Measurements from ENCODE around the gene CDK2AP2.

CDK2AP2 gene

GRCh38 chr11:67457453-67457852 is 50.5 kb downstream of the CDK2AP2 start:
- no peak for TF ChIP-seq CTCF (IDR thresholded peaks at IDR 0.05; ENCODE audit: borderline replicate concordance, control extremely low read depth, extremely low read depth, insufficient read depth, missing control alignments)
- DNase-seq (ENCODE audit: low spot score): no peak
- in situ Hi-C loops (cut with MboI; ENCODE audit: low sequenced_read_pairs, unreplicated experiment): no loop called here
